DMS 273 (cell line): ENCODE measurements around the gene NHEJ1.
A peak's percentile ranks its signal among the peaks of the same experiment; 100 is the strongest.

Experiments used
- DNase-seq: peaks from one replicate; lab custom pipeline; 2025; ENCODE audit not compliant: unreplicated experiment; lab: John Stamatoyannopoulos, UW

NHEJ1 gene

GRCh38 chr2:219167997-219168396 is 7.4 kb upstream of the NHEJ1 start:
- DNase-seq = no peak

GRCh38 chr2:219165058-219165911 is 4.7 kb upstream of the NHEJ1 start:
- no peak for DNase-seq

- no peak for DNase-seq
Observed at GRCh38 chr2:219163156-219163555, 2.5 kb upstream of the NHEJ1 start.

GRCh38 chr2:219161097-219161496 is 482 bp upstream of the NHEJ1 start:
- no peak for DNase-seq

GRCh38 chr2:219159771-219160185 is 837 bp downstream of the NHEJ1 start:
- DNase-seq = no peak

- no peak for DNase-seq
Observed at GRCh38 chr2:219158586-219158985, 2.0 kb downstream of the NHEJ1 start.

GRCh38 chr2:219158025-219158424 is 2.6 kb downstream of the NHEJ1 start:
- DNase-seq = no peak

GRCh38 chr2:219157396-219157795 is 3.2 kb downstream of the NHEJ1 start:
- no peak for DNase-seq

- DNase-seq = peak; percentile 92
Observed at GRCh38 chr2:219155054-219155644, 5.5 kb downstream of the NHEJ1 start.

GRCh38 chr2:219149667-219150066 is 10.9 kb downstream of the NHEJ1 start:
- peak; percentile 36 for DNase-seq

- peak; percentile 60 for DNase-seq
Observed at GRCh38 chr2:219142329-219142728, 18.3 kb downstream of the NHEJ1 start.

- DNase-seq = no peak
Observed at GRCh38 chr2:219140722-219141121, 19.9 kb downstream of the NHEJ1 start.

GRCh38 chr2:219133976-219134375 is 26.6 kb downstream of the NHEJ1 start:
- no peak for DNase-seq

- no peak for DNase-seq
Observed at GRCh38 chr2:219131744-219132143, 28.9 kb downstream of the NHEJ1 start.

- DNase-seq = no peak
Observed at GRCh38 chr2:219131327-219131726, 29.3 kb downstream of the NHEJ1 start.

- DNase-seq = no peak
Observed at GRCh38 chr2:219129589-219129988, 31.0 kb downstream of the NHEJ1 start.

- no peak for DNase-seq
Observed at GRCh38 chr2:219128396-219128795, 32.2 kb downstream of the NHEJ1 start.

- DNase-seq = no peak
Observed at GRCh38 chr2:219127037-219127635, 33.5 kb downstream of the NHEJ1 start.

- no peak for DNase-seq
Observed at GRCh38 chr2:219126555-219126954, 34.1 kb downstream of the NHEJ1 start.

- no peak for DNase-seq
Observed at GRCh38 chr2:219125886-219126270, 34.7 kb downstream of the NHEJ1 start.

GRCh38 chr2:219125225-219125885 is 35.3 kb downstream of the NHEJ1 start:
- DNase-seq = no peak
